ENCODE data around the gene CCDC174. TPM values are rescaled to one million over a fixed set of nuclear protein-coding genes. Genes with fewer than 3 reads are reported as not detected.

CCDC174 gene
- total and polyA plus RNA-seq, 2 of the 4 experiments (the other 2 are of a cell fraction) = 5.9 to 9.6 TPM

DNA sequence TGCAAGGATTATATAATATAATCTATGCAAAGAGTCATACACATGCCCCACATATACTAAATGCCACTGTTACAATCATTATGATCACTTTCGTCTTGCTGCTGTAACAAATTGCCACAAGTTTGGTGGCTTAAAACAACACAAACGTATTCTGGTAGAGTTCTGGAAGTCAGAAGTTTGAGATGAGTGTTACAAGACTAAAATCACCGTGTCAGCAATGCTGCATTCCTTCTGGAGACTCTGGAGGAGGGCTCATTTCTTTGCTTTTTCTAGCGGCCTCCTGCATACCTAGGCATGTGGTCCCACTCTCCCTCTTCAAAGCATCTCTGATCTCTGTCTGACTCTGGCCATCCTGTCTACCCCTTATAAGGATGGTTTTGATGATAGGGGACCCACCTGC is 1.4 kb upstream of the CCDC174 start:
- intact Hi-C loops (cut with micrococcal nuclease) (loop anchor here (5.0 kb wide), 1 partner anchor 448 kb away; no protein-coding TSS in a partner anchor), in situ Hi-C loops (cut with MboI; ENCODE audit: low sequenced_read_pairs) (loop anchor here (25.0 kb wide), 1 partner anchor 387 kb away; no protein-coding TSS in a partner anchor), dilution Hi-C loops (cut with HindIII; ENCODE audit: low sequenced_read_pairs, unreplicated experiment) (no loop called here)
- no peak overlapping the region for H3K14ac ChIP-seq (replicated peaks; ENCODE audit: low read depth, low read length)
- ChIA-PET POLR2A (ENCODE audit: unreplicated experiment) (no interaction called here), CTCF (no interaction called here)
- H2BK5ac ChIP-seq (ENCODE audit: low read depth, low read length, poor library complexity, severe bottlenecking) = no peak overlapping the region
- peaks cover 2% of the 10 kb centered on the region; the same call in 1 of the 2 replicates for H3K36me3 ChIP-seq (ENCODE audit: control insufficient read depth, insufficient read depth, low read length)
- H2BK20ac ChIP-seq (ENCODE audit: low read depth, low read length) = no peak overlapping the region
- peaks cover 11 to 15% of the 10 kb centered on the region in 2 experiments for H3K79me1 ChIP-seq (ENCODE audit: low read depth in 1 of 2, low read length in 2 of 2)
- no peak overlapping the region for H2BK15ac ChIP-seq (ENCODE audit: low read depth, low read length)
- H4K5ac ChIP-seq (ENCODE audit: low read depth, low read length) = no peak overlapping the region
- WGBS, 2 experiments (ENCODE audit: extremely low coverage in 2 of 2, insufficient read length in 1 of 2) = no CpG with 5 or more reads among the region's 4 CpGs
- no peaks in the 10 kb centered on the region for H3K9me3 ChIP-seq (ENCODE audit: control insufficient read depth, insufficient read depth, low read length)
- ATAC-seq (ENCODE audit: low read depth) (no peak), DNase-seq (no peak)
- H3K4me2 ChIP-seq (ENCODE audit: low read depth, low read length) = no peak overlapping the region
- H2AK5ac ChIP-seq (ENCODE audit: low read depth, low read length) = no peak overlapping the region
- no peaks in the 10 kb centered on the region for H3K9me1 ChIP-seq (ENCODE audit: insufficient read depth, low read length)
- no TSS peak for BruUV-seq (replicated peaks)
- no peak for TF ChIP-seq RFX5 (IDR thresholded peaks at IDR 0.05; ENCODE audit: low read depth, low read length)
- TF ChIP-seq FOS (IDR thresholded peaks at IDR 0.05; ENCODE audit: low read depth, low read length) = no peak
- TF ChIP-seq SMC3 (IDR thresholded peaks at IDR 0.05; ENCODE audit: low read depth, low read length) = no peak
- TF ChIP-seq MAFK (IDR thresholded peaks at IDR 0.05; ENCODE audit: low read depth, low read length) = peak; percentile 76
- no peak for TF ChIP-seq POLR2A (IDR thresholded peaks at IDR 0.05; ENCODE audit: low read depth, low read length)
- TF ChIP-seq RAD21 (IDR thresholded peaks at IDR 0.05; ENCODE audit: low read length) = no peak
- TF ChIP-seq CEBPB (IDR thresholded peaks at IDR 0.05; ENCODE audit: low read depth, low read length) = no peak
- no peak overlapping the region for H3K18ac ChIP-seq (ENCODE audit: low read depth, low read length)
- no peak overlapping the region for H2AFZ ChIP-seq (replicated peaks; ENCODE audit: low read length, poor library complexity)
- no peak overlapping the region for H3K56ac ChIP-seq (ENCODE audit: extremely low read depth, insufficient read depth, low read length)
- no peak overlapping the region for H2BK120ac ChIP-seq (ENCODE audit: low read depth, low read length)
- no peak overlapping the region for H3K4ac ChIP-seq (ENCODE audit: low read depth, low read length)
- H3K4me1 ChIP-seq (ENCODE audit: control insufficient read depth, insufficient read depth, low read length) = no peaks in the 10 kb centered on the region
- H3K4me3 ChIP-seq (ENCODE audit: insufficient read depth, low read depth, low read length) = no peak overlapping the region
- no peak overlapping the region for H3K23ac ChIP-seq (ENCODE audit: low read depth, low read length)
- H4K20me1 ChIP-seq (ENCODE audit: insufficient read depth, low read length) = no peaks in the 10 kb centered on the region
- no peak overlapping the region; a peak in 1 of 4 replicates for H4K8ac ChIP-seq (ENCODE audit: low read depth in 2 of 2, low read length in 2 of 2)
- H3K27me3 ChIP-seq (ENCODE audit: control insufficient read depth, insufficient read depth, low read length) = peaks cover 2% of the 10 kb centered on the region; the same call in 1 of the 2 replicates
- no peak overlapping the region for H3K27ac ChIP-seq (ENCODE audit: insufficient read depth, low read length)
- H2AK9ac ChIP-seq (replicated peaks; ENCODE audit: low read depth, low read length, poor library complexity) = no peak overlapping the region
- H4K91ac ChIP-seq (ENCODE audit: insufficient read depth, low read depth, low read length) = no peak overlapping the region
- H3K9ac ChIP-seq (ENCODE audit: low read depth, low read length) = no peak overlapping the region

All from IMR-90 (cell line).